HG03460 (cell line): ENCODE measurements around the gene RNF166.

ENCODE experiments used
- ATAC-seq: cut with Tn5 transposase; IDR thresholded peaks from one replicate; pipeline ENCODE4 v1.9.1; 2021; ENCODE audit not compliant: unreplicated experiment

RNF166 gene

GRCh38 chr16:88655053-88655732 is 51.0 kb downstream of the RNF166 start:
- ATAC-seq, result no peak

- ATAC-seq, result no peak
These were observed 51.7 kb downstream of the RNF166 start for GRCh38 chr16:88654363-88655052.

- no peak for ATAC-seq
These were observed 52.4 kb downstream of the RNF166 start for GRCh38 chr16:88653596-88654362.

GRCh38 chr16:88653101-88653500 is 53.1 kb downstream of the RNF166 start:
- no peak for ATAC-seq

GRCh38 chr16:88652762-88653063 is 53.5 kb downstream of the RNF166 start:
- no peak for ATAC-seq

- no peak for ATAC-seq
These were observed 54.0 kb downstream of the RNF166 start for GRCh38 chr16:88651989-88652761.

- ATAC-seq, result peak; percentile 74
These were observed 54.8 kb downstream of the RNF166 start for GRCh38 chr16:88651276-88651988.

- ATAC-seq, result peak; percentile 62
These were observed 55.4 kb downstream of the RNF166 start, which contains the start of gene CYBA for GRCh38 chr16:88650749-88651275. TSS of gene CYBA (minus strand) at chr16:88651053. CDS start at chr16:88651013, 40 bp downstream.

GRCh38 chr16:88649924-88650748 is 56.1 kb downstream of the RNF166 start:
- ATAC-seq, result peak; percentile 12

- no peak for ATAC-seq
These were observed 56.8 kb downstream of the RNF166 start for GRCh38 chr16:88649195-88649923.

GRCh38 chr16:88647178-88648070 is 58.8 kb downstream of the RNF166 start:
- no peak for ATAC-seq
